ENCODE data around the gene MIA3. TPM values are rescaled to one million over a fixed set of nuclear protein-coding genes. Genes with fewer than 3 reads are reported as not detected.
A peak's percentile ranks its signal among the peaks of the same experiment; 100 is the strongest.

MIA3 gene
- total RNA-seq, 1 donor from 2014 or later: 48.5 TPM

DNA sequence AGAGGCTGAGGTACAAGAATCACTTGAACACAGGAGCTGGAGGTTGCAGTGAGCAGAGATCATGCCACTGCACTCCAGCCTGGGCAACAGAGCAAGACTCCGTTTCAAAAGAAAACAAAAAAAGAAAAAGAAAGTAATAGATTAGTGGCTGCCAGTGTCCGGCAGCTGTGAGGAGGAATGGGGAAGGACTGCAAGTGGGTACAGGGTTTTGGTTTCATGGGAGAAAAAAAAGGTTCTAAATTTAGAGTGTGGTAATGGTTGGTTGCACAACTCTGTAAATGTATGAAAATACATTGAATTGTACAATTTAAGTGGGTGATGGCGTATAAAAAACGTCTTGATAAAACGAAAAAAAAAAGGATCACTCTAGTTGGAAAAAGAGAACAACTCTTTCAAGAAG is 34.8 kb upstream of the MIA3 start:
- H3K27ac Mint-ChIP-seq (ENCODE audit: unreplicated experiment): no peak overlapping the region
- no peaks in the 10 kb centered on the region for H3K4me1 Mint-ChIP-seq (ENCODE audit: unreplicated experiment)
- H3K36me3 Mint-ChIP-seq (ENCODE audit: low read depth, unreplicated experiment): peaks cover 4% of the 10 kb centered on the region
- H3K4me3 Mint-ChIP-seq (ENCODE audit: unreplicated experiment): peak overlapping the region; percentile 16
- no peaks in the 10 kb centered on the region for H3K9me3 Mint-ChIP-seq (ENCODE audit: unreplicated experiment)
- peaks cover 3% of the 10 kb centered on the region for H3K27me3 Mint-ChIP-seq (ENCODE audit: unreplicated experiment)
- DNase-seq (ENCODE audit: low spot score): no peak
- TF ChIP-seq, protein P1, sequence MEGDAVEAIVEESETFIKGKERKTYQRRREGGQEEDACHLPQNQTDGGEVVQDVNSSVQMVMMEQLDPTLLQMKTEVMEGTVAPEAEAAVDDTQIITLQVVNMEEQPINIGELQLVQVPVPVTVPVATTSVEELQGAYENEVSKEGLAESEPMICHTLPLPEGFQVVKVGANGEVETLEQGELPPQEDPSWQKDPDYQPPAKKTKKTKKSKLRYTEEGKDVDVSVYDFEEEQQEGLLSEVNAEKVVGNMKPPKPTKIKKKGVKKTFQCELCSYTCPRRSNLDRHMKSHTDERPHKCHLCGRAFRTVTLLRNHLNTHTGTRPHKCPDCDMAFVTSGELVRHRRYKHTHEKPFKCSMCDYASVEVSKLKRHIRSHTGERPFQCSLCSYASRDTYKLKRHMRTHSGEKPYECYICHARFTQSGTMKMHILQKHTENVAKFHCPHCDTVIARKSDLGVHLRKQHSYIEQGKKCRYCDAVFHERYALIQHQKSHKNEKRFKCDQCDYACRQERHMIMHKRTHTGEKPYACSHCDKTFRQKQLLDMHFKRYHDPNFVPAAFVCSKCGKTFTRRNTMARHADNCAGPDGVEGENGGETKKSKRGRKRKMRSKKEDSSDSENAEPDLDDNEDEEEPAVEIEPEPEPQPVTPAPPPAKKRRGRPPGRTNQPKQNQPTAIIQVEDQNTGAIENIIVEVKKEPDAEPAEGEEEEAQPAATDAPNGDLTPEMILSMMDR (IDR thresholded peaks at IDR 0.05; ENCODE audit: unreplicated experiment): no peak

DNA sequence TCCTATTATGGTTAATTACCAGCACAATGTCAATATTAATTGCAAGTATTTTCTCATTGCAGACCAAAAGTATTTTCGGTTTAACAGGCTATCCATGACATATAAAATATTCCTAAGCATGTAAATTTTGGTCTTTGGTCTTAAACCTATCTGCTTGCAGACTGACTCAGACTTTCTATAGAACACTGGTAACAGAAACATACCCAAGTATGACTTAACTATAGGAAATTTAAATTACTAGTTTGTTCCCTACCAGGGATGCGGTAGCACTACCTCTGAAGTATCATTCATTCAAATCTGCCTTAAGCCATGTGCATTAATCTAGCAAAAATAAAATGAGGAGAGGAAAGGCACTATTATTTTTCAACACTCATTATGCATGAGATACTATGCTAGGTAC is 31.1 kb upstream of the MIA3 start:
- TF ChIP-seq, protein P1 (IDR thresholded peaks at IDR 0.05; ENCODE audit: unreplicated experiment): no peak
- Mint-ChIP-seq H3K9me3 (ENCODE audit: unreplicated experiment) (no peaks in the 10 kb centered on the region), H3K27ac (ENCODE audit: unreplicated experiment) (no peak overlapping the region), H3K4me3 (ENCODE audit: unreplicated experiment) (no peak overlapping the region), H3K36me3 (ENCODE audit: low read depth, unreplicated experiment) (peaks cover 4% of the 10 kb centered on the region), H3K4me1 (ENCODE audit: unreplicated experiment) (peaks cover 13% of the 10 kb centered on the region), H3K27me3 (ENCODE audit: unreplicated experiment) (peaks cover 1% of the 10 kb centered on the region)
- DNase-seq (ENCODE audit: low spot score): no peak

DNA sequence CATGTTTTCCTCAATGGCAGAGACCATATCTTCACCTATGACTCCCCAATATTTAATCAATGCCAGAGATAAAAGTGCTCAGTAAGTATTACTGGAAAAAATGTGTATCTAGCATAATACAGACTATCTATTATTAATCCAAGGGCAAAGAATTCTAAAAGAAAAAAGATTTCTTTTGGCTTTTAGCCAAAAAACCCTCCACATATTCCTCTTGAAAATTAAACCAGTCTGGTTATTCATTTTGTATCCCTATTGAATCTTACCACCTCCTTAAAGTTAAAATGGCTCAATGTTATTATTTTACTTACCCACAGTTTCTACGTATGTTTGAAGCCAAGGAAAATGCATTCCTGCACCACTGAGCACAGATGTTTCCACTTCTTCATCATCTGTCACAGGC is 29.8 kb upstream of the MIA3 start:
- no peak for DNase-seq (ENCODE audit: low spot score)

DNA sequence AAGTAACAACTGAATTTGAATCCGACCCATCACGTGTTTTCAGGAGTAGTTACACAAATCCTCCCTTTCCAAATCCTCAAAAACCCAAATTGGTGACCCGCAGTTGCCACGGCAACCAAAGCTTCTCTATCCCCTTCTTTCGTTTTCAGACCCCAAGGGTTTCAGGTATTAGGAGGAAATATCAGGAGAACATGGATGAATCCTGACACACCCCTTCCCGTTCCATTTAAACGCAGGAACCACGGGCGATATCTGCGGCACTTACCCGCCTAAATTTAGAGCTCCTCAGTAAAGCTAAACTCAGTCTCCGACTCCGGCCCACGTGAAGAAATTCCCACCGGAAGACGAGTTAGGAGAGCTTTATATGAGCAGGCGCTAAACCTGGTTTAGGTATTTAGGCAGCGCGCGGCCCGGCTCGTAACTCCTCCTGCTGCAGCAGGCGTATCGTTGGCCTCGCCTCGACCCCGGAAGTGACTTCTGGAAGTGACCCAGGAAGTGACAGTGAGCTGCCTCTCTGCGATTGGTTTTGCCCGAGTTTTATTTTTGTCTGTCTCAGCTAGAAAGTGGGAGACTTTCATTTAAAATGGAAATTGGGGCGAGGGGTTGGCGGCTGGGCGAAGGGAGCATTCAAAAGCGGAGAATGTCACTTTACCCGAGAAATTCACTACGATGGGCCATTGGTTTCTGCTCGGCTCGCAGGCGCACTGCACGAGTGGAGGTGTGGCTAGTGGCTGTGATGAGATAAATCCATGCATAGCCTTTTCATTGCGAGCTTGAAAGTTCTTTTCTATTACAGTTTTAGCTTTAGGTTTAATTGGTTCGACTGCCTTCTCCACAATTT is 28.2 kb upstream of the MIA3 start, which contains the start of gene TAF1A:
Gene TAF1A (minus strand): TSS at position 472 of the 841 bp plus-strand sequence.
- Mint-ChIP-seq H3K36me3 (ENCODE audit: low read depth, unreplicated experiment) (no peaks in the 10 kb centered on the region), H3K27me3 (ENCODE audit: unreplicated experiment) (no peaks in the 10 kb centered on the region), H3K9me3 (ENCODE audit: unreplicated experiment) (no peaks in the 10 kb centered on the region), H3K4me1 (ENCODE audit: unreplicated experiment) (peaks cover 13% of the 10 kb centered on the region), H3K27ac (ENCODE audit: unreplicated experiment) (peak within 1 kb of the TSS; percentile 89), H3K4me3 (ENCODE audit: unreplicated experiment) (peak within 1 kb of the TSS; percentile 99)
- TF ChIP-seq, protein P1 (IDR thresholded peaks at IDR 0.05; ENCODE audit: unreplicated experiment): no peak
- peak; percentile 51 for DNase-seq (ENCODE audit: low spot score)

More for the DNA sequence above, 29.8 kb upstream of the MIA3 start:
- peaks cover 13% of the 10 kb centered on the region for H3K4me1 Mint-ChIP-seq (ENCODE audit: unreplicated experiment)
- no peaks in the 10 kb centered on the region for H3K9me3 Mint-ChIP-seq (ENCODE audit: unreplicated experiment)
- no peaks in the 10 kb centered on the region for H3K27me3 Mint-ChIP-seq (ENCODE audit: unreplicated experiment)
- H3K27ac Mint-ChIP-seq (ENCODE audit: unreplicated experiment): no peak overlapping the region
- H3K4me3 Mint-ChIP-seq (ENCODE audit: unreplicated experiment): no peak overlapping the region
- TF ChIP-seq, protein P1 (IDR thresholded peaks at IDR 0.05; ENCODE audit: unreplicated experiment): no peak
- H3K36me3 Mint-ChIP-seq (ENCODE audit: low read depth, unreplicated experiment): peaks cover 3% of the 10 kb centered on the region

DNA sequence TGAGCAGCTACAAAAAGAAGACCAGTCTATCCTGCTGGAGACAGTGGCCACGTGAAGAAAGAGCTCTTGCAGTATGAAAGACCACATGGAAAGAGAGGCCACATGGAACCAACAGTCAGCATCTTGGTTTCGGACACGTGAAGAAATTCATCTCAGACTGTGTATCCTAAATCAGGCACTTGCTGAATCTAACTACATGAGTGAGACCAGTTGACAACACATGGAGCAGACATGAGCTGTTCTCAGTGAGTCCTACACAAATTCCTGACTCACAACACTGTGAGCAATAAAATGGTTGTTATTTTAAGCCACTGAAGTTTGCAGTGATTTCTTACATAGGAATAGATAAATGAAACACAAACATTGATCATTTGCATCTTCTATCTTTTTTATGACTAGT is 25.7 kb upstream of the MIA3 start:
- peaks cover 13% of the 10 kb centered on the region for H3K4me1 Mint-ChIP-seq (ENCODE audit: unreplicated experiment)
- no peak overlapping the region for H3K4me3 Mint-ChIP-seq (ENCODE audit: unreplicated experiment)
- no peaks in the 10 kb centered on the region for H3K36me3 Mint-ChIP-seq (ENCODE audit: low read depth, unreplicated experiment)
- TF ChIP-seq, protein P1 (IDR thresholded peaks at IDR 0.05; ENCODE audit: unreplicated experiment): no peak
- DNase-seq (ENCODE audit: low spot score): no peak
- H3K27ac Mint-ChIP-seq (ENCODE audit: unreplicated experiment): no peak overlapping the region
- no peaks in the 10 kb centered on the region for H3K9me3 Mint-ChIP-seq (ENCODE audit: unreplicated experiment)
- no peaks in the 10 kb centered on the region for H3K27me3 Mint-ChIP-seq (ENCODE audit: unreplicated experiment)

Measured in endothelial cell (in vitro differentiated cells).